Suppressor macrophage (primary cell): Measurements from ENCODE around the gene RPL26.

Experiments
- DNase-seq, 4 experiments: peaks; one replicate each; pipeline ENCODE4 v3.0.0-alpha.2; 2020 to 2022
- total RNA-seq, 17 experiments: gene quantifications; one replicate each; lab custom pipeline; 2026; ENCODE audit warnings: mixed read lengths in 6 of 17, inconsistent platforms in 3 of 17; lab: John Stamatoyannopoulos, UW

Gene RPL26
- total RNA-seq = 23.6 to 54.9 (median 36.8) reads per million in 17 experiments

GRCh38 chr17:8383143-8383822 is at the start of gene RPL26:
Gene RPL26, minus strand, starts transcription at chr17:8383193. Its CDS starts 883 bp downstream, at chr17:8382310.
- peak; percentile 98 to 100 (median 99) for DNase-seq

DNA sequence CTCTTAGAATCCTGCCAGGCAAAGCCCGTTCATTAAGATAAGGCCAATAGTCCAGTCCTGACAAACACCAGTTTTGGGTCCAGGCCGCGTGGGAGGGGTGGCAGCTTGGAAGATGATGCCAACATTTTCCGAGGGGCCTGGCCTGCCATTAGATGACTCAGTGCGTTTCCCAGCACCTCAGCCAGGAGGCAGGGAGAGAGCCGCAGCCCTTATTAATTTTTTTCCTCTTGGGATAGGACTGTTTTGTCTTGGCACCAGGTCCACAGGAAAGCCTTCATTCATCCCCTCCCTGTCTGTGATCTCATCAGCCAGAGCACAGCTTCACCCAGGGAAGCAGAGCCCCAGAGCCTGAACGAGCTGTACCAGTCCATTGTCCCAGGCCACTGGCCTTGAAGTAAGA is 48.0 kb upstream of the RPL26 start:
- no peak for DNase-seq

GRCh38 chr17:8426802-8427201 is 43.8 kb upstream of the RPL26 start:
- no peak for DNase-seq

- no peak for DNase-seq
Observed at GRCh38 chr17:8426094-8426720, 43.2 kb upstream of the RPL26 start.

DNA sequence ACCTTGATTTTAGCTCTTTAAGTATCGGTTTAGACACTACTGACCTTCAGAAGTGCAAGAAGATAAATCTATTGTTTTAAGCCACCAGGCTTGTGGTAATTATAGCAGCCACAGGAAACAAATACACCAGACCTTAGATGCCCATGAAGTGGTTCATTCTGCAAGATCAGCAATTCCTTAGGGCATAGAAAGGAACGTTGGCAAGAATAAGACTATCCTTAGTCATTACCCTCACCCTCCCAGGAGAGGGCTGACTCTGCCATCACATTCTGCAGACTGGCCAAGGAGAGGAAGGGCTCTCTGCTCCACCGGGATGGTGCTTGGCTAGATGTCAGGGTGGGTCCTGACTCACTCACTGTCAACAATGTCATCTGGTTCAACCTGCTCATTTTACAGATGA is 38.6 kb upstream of the RPL26 start:
- peak in 3 of 4 experiments; percentile 30 to 71 (median 58) for DNase-seq

- peak; percentile 58 to 92 (median 75) for DNase-seq
Observed at GRCh38 chr17:8420041-8420934, 37.3 kb upstream of the RPL26 start.

DNA sequence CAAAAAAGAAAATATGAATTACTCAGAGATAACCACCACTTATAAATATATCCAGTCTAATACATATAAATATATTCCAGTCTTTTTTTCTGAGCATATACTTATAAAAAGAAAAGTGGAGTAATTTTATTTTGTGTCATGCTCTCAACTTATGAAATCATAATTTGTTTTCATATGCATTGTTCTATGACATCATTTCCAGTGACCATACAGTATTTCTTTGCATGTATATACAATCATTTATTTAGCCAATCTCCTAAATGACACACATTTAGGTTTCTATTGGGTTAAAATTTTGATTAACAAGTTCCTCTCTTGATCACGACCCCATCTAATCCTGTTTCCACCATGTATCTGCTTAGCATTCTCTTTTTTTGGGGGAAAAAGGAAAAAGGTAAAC is 36.3 kb upstream of the RPL26 start:
- DNase-seq = no peak

GRCh38 chr17:8418471-8418870 is 35.5 kb upstream of the RPL26 start:
- DNase-seq = no peak

GRCh38 chr17:8417806-8418205 is 34.8 kb upstream of the RPL26 start:
- DNase-seq = peak; percentile 86 to 95 (median 88)

GRCh38 chr17:8413938-8414337 is 30.9 kb upstream of the RPL26 start:
- DNase-seq = no peak

DNA sequence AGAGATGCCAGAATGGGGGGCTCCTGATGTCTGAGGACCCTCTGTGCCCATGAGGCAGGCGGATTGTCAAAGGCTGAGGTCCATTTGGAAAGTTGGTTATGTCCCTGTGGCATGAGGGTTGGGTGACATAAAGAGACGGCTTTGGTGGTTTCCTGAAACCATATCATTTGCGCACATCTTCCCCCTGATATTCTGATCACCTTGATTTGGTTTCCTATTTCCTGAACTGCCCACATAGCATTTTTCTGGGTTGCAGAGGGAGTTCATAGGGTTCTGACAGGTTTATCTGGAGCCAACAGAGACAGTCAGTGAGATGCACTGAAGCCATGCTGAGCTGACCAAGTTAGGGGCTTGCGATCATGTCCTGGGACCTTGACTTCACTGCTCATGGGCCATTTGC is 30.3 kb upstream of the RPL26 start:
- no peak for DNase-seq

GRCh38 chr17:8412089-8412488 is 29.1 kb upstream of the RPL26 start:
- DNase-seq = no peak

GRCh38 chr17:8410883-8411238 is 27.9 kb upstream of the RPL26 start:
- no peak for DNase-seq

- peak; percentile 91 to 96 (median 94) for DNase-seq
Observed at GRCh38 chr17:8409966-8410882, 27.2 kb upstream of the RPL26 start.

DNA sequence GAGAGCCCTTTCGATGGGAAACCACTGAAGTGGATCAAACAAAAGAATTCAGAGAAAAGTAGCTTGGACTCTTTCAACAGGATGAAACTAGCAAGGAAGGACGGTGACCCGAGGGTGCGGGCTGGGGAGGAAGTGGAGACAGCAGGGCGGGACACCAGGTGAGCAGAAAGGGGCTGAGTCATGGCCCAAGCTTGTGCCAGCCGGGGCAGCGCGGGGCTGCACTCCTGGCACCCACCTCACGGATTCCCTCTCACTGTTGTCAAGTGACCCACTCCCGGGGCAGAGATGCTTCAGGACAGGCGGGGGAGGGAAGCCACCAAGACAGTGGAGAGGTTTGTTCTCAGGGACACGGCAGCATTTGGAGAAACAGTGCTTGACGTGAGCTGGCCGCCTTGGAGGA is 25.4 kb upstream of the RPL26 start:
- no peak for DNase-seq

DNA sequence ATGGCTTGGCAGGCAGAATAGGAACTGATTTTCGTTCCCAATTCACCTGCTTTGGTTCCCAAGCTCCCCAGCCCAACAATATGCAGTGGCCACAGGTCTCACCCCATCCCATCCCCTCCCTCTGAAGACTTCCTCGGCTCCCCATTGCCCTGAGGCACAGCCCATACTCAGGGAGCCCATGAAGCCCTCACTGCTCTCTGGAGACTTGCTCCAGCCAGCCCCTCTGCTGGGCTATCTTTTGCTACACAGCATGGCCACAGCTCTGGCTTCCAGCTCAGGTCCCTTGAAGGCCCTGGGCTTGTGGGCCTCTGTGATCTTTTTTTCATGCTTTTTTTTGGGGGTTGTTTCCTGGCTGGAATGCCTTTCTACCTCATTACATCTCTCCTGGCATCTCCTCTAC is 23.2 kb upstream of the RPL26 start:
- DNase-seq = no peak

- DNase-seq = no peak
Observed at GRCh38 chr17:8405499-8406016, 22.6 kb upstream of the RPL26 start.

DNA sequence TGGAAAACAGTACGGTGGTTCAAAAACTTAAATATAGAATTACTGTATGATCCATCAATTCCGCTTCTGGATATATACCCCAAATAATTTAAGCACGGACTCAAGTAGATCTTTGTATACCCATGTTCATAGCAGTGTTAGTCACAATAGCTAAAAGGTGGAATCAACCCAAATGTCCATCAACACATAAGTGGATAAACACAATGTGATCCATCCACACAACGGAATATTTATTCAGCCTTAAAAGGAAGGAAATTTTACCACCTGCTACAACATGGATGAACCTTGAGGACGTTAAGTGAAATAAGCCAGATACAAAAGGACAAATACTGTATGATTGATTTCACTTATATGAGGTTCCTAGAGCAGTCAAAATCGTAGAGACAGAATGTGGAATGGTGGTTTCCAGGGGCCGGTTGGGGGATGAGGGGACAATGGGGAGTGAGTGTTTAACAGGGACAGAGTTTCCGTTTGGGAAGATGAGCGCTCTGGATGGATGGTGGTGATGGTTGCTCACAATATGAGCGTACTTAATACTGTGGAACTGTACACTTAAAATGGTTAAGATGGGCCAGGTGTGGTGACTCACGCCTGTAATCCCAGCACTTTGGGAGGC is 20.0 kb upstream of the RPL26 start:
- DNase-seq = no peak

DNA sequence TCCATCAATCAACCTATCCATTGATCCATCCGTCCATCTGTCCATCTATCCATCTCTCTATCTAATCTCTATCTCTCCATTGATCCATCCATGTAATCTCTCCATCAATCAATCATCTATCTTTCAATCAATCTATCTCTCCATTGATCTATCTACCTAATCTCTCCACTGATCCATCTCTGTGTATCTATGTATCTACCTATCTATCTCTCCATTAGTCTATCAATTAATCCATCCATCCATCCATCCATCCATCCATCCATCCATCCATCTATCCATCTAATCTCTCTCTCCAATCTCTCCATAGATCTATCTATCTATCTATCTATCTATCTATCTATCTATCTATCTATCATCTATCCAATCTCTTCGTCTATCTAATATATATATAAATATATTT is 18.1 kb upstream of the RPL26 start:
- DNase-seq = no peak

DNA sequence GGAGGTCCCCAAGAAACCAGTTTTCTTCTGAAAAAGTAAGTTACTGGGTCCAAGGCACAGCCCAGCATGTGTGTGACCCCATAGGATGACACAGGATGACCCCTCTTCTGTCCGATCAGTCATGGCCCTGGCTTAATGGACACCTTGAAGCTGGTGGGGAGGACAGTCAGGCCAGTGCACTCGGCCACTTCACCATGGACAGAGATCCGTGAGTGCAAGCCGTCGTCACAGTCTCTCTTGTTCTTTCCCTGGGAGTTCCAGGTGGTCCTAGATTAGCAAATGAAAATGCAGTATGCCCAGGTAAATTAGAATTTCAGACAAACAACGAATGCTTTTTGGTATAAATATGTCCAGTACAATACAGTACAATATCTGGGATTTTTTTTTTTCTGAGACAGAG is 16.0 kb upstream of the RPL26 start:
- no peak for DNase-seq

DNA sequence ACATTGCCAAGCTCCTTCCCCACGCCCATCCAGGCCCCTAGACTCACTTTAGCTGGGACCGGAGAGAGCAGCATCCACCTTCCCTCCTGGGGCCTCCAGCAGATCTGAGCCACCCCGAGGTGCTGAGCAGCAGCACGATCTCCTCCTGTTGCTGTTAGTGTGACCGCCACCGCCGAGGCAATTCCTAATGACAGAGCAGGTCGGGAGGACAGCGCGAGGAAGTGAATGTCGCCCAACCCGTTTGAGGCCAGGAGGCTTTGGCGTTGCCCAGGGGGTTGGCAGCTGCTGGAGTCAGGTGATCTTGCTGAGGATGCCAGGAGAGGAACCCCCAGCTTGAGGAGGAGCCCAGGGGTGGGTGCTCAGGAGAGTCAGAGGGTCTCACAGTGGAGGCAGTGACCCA is 14.6 kb upstream of the RPL26 start, which contains the start of gene RNF222:
RNF222 (minus strand) TSS at position 192 of the 400 bp plus-strand sequence. CDS start 4,366 bp downstream, outside the sequence.
- DNase-seq = no peak
